Measurements from ENCODE around the gene BLOC1S4.
A peak's percentile ranks its signal among the peaks of the same experiment; 100 is the strongest.

The BLOC1S4 gene

DNA sequence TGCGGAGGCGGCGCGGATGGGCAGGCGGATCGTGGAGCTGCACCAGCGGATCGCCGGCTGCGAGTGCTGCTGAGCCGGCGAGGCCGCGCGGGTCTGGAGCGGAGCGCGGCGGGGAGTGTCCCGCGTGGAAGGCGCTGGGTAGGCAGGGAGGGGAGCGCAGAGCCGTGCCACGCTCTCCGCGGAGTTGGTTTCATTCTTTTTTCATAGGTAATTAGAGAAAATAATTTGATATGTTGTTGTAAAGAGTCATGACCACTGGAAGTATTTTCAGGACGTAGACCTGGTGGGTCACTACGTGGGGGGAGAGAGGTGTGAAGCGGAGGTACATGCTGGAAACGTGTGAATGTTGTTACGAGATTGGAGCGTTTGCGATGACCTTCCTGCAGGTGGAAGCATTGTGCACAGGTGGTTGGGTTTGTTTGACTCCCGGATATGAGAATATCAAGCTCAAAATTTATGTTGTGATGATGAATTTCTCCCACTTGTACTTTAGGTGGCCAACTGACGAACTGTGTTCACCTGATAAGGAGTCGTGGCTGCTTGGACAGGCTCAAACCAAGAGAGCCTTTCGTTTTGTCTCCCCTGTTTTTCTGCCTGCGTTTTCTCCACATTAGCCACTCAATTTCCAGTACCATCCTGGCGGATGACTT lies 41.3 kb upstream of the BLOC1S4 start:
- TF ChIP-seq, protein P1, sequence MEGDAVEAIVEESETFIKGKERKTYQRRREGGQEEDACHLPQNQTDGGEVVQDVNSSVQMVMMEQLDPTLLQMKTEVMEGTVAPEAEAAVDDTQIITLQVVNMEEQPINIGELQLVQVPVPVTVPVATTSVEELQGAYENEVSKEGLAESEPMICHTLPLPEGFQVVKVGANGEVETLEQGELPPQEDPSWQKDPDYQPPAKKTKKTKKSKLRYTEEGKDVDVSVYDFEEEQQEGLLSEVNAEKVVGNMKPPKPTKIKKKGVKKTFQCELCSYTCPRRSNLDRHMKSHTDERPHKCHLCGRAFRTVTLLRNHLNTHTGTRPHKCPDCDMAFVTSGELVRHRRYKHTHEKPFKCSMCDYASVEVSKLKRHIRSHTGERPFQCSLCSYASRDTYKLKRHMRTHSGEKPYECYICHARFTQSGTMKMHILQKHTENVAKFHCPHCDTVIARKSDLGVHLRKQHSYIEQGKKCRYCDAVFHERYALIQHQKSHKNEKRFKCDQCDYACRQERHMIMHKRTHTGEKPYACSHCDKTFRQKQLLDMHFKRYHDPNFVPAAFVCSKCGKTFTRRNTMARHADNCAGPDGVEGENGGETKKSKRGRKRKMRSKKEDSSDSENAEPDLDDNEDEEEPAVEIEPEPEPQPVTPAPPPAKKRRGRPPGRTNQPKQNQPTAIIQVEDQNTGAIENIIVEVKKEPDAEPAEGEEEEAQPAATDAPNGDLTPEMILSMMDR (IDR thresholded peaks at IDR 0.05; ENCODE audit: low read depth, low read length), result no peak
- H3K4me3 ChIP-seq (ENCODE audit: low read depth, low read length), result peak overlapping the region; percentile 73

DNA sequence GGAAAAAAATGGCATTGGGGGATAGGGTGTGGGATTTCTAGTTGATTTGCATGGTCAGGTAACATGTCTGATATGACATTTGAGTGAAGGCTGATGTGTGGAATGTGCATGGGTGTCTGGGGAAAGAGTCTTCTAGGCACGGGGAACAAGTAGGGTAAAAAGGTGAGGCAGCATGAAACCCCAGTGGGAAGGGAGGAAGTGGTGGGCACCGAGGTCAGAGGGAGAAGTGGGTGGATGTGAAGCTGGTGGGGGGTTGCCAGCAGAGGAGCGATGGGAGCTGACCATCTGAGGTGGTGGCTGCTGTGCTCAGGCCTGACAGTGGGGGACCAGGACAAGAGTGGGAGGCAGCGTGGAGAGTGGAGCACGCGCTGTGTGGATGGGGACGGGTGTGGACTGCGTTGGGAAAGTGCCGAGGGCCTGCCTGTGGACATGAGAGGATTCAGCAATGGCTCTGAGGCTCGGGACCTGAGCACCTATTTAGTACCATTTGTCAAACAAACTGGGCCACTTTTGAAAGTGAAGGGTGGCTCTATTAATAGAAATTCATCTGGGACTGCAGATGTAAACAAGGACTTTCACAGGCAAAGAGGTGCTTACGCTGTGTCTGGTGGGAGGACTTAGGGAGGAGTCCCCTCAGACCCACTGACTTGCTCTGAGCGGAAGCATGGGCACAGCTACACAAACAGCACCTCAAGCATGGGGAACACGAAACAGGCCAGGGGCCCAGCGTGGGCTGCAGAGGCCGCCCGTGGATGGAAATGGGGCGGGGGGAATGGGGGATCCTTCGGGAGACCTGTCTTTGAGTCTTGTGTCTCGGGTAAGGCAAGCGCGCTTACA lies 39.0 kb upstream of the BLOC1S4 start:
- no peak overlapping the region for H3K4me3 ChIP-seq (ENCODE audit: low read depth, low read length)
- TF ChIP-seq, protein P1 (IDR thresholded peaks at IDR 0.05; ENCODE audit: low read depth, low read length), result no peak

DNA sequence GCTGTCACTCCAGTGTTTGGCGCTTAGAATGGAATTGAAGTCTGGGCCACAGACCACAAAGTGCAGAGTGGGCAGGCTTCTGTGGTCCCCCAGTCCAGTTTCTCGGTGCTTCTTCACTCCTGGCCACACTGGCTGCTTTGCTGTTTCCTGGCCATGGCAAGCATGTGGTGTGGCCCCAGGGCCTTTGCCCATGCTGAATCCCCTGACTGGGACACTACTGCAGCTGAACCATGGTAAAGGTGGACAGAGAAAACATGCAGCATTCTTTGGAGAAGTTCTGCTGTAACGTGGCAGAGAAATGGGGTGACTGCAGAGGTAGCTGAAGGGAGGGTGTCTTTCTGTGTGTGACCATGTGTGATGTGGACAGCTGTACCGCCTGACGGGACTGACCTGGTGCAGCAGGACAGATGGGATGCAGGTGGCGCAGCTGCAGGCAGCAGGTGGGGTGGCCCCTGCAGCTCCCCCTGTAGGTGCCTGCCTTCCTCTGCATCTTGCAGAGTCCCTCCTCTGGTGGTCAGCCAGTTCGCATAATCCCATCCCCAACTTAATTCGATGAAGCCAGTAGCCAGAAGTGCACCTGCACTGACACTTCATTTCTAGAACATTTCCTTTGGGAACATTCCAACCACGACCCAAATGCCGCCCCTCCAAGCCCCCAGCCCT lies 35.5 kb upstream of the BLOC1S4 start:
- H3K4me3 ChIP-seq (ENCODE audit: low read depth, low read length), result no peak overlapping the region
- TF ChIP-seq, protein P1 (IDR thresholded peaks at IDR 0.05; ENCODE audit: low read depth, low read length), result no peak

DNA sequence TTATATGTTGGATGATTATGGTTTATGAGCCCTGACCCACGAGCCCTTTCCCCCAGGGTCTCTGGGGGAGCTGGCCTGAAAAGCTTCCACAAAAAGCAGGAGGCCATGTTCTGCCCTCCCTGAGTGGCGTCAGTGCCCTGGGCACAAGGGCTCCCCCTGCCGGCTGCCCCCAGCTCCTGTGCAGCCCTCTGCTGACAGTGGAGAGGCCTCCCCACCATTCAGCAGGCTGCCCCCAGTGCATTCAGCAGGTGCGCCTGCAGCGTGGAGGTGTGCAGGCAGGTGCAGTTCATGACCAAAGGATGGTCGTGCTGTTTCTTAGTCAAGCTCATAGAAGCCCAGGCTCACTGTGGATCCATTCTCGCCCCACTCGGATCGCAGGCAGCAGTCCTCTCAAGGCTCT lies 34.8 kb upstream of the BLOC1S4 start:
- H3K4me3 ChIP-seq (ENCODE audit: low read depth, low read length), result no peak overlapping the region
- TF ChIP-seq, protein P1 (IDR thresholded peaks at IDR 0.05; ENCODE audit: low read depth, low read length), result no peak

DNA sequence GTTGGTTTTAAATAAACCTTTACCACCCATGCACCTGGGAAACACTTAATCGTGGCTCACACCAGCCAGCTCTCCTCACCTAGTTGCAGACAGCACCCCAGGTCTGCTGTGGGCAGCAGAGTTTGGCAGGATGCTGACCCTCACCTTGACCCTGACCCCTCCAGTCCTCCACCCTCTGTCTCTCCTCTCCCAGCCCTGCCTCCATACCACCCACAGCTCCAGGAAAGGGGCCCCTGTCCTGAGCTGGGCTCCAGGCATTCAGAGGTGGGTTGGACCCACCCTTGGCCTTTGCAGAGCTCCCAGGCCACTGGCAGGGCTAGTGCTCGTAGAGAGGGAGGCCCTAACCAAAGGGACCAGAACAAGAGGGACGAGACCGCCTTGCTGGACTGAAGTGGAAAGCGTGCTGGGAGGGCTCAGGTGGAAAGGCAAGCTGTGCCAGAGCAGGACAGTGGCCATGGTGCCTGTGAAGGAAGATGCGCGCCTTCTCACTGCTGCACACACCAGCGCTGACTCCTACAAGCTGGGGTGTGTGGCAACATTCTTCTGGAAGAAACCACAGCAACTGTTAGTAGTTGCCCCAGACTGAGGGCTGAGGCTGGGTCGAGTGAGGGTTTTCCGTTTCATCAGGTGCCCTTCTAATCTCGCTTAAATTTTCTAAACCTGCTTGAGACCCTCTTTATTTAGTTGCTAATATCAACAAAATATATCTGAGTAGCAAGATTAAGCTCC lies 32.9 kb upstream of the BLOC1S4 start:
- no peak overlapping the region for H3K4me3 ChIP-seq (ENCODE audit: low read depth, low read length)
- TF ChIP-seq, protein P1 (IDR thresholded peaks at IDR 0.05; ENCODE audit: low read depth, low read length), result no peak

DNA sequence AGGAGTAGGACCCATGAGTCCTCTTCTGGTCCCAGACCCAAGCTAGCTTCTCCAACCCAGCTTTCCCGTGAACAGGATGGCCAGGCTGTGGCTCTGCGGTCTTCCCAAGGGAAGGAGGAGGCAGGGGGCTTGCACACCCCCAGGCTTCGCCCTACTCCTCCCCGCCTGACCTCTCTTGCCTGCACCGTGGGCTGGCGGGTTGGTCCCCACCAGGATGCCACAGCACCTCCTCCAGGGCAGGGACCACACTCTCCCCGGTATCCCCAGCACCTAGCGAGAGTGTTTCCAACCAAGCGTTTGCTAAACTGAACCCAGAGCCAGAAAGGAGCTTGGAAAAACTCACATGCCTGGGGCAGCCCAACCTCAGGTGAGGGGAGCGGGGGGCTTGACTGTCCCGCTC lies 31.3 kb upstream of the BLOC1S4 start:
- TF ChIP-seq, protein P1 (IDR thresholded peaks at IDR 0.05; ENCODE audit: low read depth, low read length), result no peak
- no peak overlapping the region for H3K4me3 ChIP-seq (ENCODE audit: low read depth, low read length)
